Natural killer cell (primary cell): Measurements from ENCODE around the gene CA10. TPM values are rescaled to one million over a fixed set of nuclear protein-coding genes. Genes with fewer than 3 reads are reported as not detected.

Experiments used
- ATAC-seq, 3 donors: fragments of 150-1000 bp in 2 of 3; fragments of 200-7000 bp in 1 of 3; cut with Tn5 transposase; 1 replicate in 1 of 3; 2 replicates in 2 of 3; pipeline ENCODE4 v1.10.0; 2021; ENCODE audit warnings: mild to moderate bottlenecking in 2 of 3, moderate library complexity in 2 of 3
- DNase-seq, 2 donors: peaks; one replicate each; pipeline versions ENCODE4 v3.0.0 to v3.0.0-alpha.2; 2013 to 2021; ENCODE audit warnings: mixed read lengths in 1 of 2
- H3K27ac ChIP-seq: one replicate; pipeline ENCODE4 v1.5.1; 2013; ENCODE audit warnings: mild to moderate bottlenecking, low read length
- H3K27me3 ChIP-seq: one replicate; pipeline ENCODE4 v1.6.1; 2013; ENCODE audit warnings: low read length; ENCODE audit not compliant: control insufficient read depth, insufficient read depth
- H3K36me3 ChIP-seq: one replicate; pipeline ENCODE4 v1.6.1; 2013; ENCODE audit warnings: low read length; ENCODE audit not compliant: control insufficient read depth, insufficient read depth
- H3K4me1 ChIP-seq: one replicate; pipeline ENCODE4 v1.6.1; 2013; ENCODE audit warnings: low read length; ENCODE audit not compliant: control insufficient read depth, insufficient read depth
- H3K4me3 ChIP-seq: one replicate; pipeline ENCODE4 v1.5.1; 2013; ENCODE audit warnings: low read length
- H3K9me3 ChIP-seq: one replicate; pipeline ENCODE4 v1.6.1; 2013; ENCODE audit warnings: low read length; ENCODE audit not compliant: control insufficient read depth, insufficient read depth
- H3K27ac Mint-ChIP-seq, 2 donors: one replicate each; pipeline ENCODE4 v1.8.0; 2022; ENCODE audit warnings: mild to moderate bottlenecking in 2 of 2, mixed read lengths in 2 of 2, moderate library complexity in 1 of 2
- H3K27me3 Mint-ChIP-seq, 2 donors: one replicate each; pipeline ENCODE4 v1.8.0; 2022; ENCODE audit warnings: low read depth in 2 of 2, mixed read lengths in 2 of 2
- H3K36me3 Mint-ChIP-seq: one replicate; pipeline ENCODE4 v1.8.0; 2022; ENCODE audit warnings: mixed read lengths
- H3K4me1 Mint-ChIP-seq, 2 donors: one replicate each; pipeline ENCODE4 v1.8.0; 2022; ENCODE audit warnings: mixed read lengths in 2 of 2
- H3K4me3 Mint-ChIP-seq: one replicate; pipeline ENCODE4 v1.8.0; 2022; ENCODE audit warnings: mild to moderate bottlenecking, moderate library complexity, mixed read lengths
- H3K9me3 Mint-ChIP-seq, 2 donors: one replicate each; pipeline ENCODE4 v1.8.0; 2022; ENCODE audit warnings: mixed read lengths in 2 of 2
- CTCF ChIP-seq: fragments of 200-600 bp; IDR thresholded peaks from one replicate; pipeline ENCODE4 v1.8.0; 2022; ENCODE audit warnings: antibody characterized with exemption
- WGBS: methylation state at CpG from one replicate; pipeline ENCODE4 v1.1.7; 2013; ENCODE audit warnings: missing lambda C conversion rate; ENCODE audit not compliant: insufficient coverage; 5-methylcytosine and 5-hydroxymethylcytosine counted together
- intact Hi-C: fragments of 100-400 bp; cut with micrococcal nuclease; formaldehyde crosslinking; loops from one replicate; pipeline ENCODE4 v1.14.2; 2022
- total RNA-seq, 4 donors: library from RNA; stranded (reverse); fragments of 120-200 nt in 1 of 4; gene quantifications; one replicate each; pipeline versions ENCODE4 v1.2.3 to v1.2.4, GENCODE V29; 2013 to 2022

Gene CA10
- total RNA-seq, 3 donors from 2014 or later (not counting 1 experiment from before 2014, with no cell fraction given) = not detected

- WGBS = 91% methylated on average over 7 of the region's 7 CpGs
Observed at GRCh38 chr17:51961689-51962088, 196.8 kb downstream of the CA10 start.

DNA sequence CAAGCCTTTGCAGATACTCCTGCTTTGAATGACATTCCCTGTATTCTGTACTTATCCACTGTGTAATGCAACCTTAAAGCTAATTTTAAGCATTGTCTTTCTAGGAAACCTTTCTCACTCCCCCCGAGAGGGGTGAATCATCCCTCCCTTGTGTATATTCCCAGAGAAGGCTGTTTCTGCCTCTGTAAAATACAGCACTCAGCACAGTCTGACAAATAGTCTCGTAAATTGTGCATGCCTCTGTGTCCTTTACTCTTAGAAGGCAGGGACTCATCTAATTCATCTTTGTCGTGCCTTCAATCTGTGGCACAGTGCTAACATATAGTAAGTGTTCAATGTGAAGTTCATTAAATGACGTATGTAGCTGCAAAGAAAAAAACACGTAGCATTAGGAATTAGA, 200.7 kb downstream of the CA10 start:
- ATAC-seq (no peak), DNase-seq (no peak)
- no peak overlapping the region for H3K4me3 ChIP-seq
- no peak overlapping the region for H3K27ac ChIP-seq
- no peak overlapping the region for H3K27ac Mint-ChIP-seq
- H3K9me3 ChIP-seq = peaks cover 9% of the 10 kb centered on the region
- no peaks in the 10 kb centered on the region for H3K36me3 ChIP-seq
- no peaks in the 10 kb centered on the region for H3K27me3 ChIP-seq
- no peak for TF ChIP-seq CTCF
- 83% methylated on average over 5 of the region's 5 CpGs for WGBS
- no peaks in the 10 kb centered on the region for H3K27me3 Mint-ChIP-seq
- H3K4me1 ChIP-seq = no peaks in the 10 kb centered on the region
- H3K4me3 Mint-ChIP-seq = no peak overlapping the region
- H3K4me1 Mint-ChIP-seq = no peaks in the 10 kb centered on the region
- no peaks in the 10 kb centered on the region for H3K36me3 Mint-ChIP-seq
- intact Hi-C loops = no loop called here
- peaks cover 2 to 8% of the 10 kb centered on the region in 2 donors for H3K9me3 Mint-ChIP-seq

More at GRCh38 chr17:51961689-51962088, 196.8 kb downstream of the CA10 start:
- Mint-ChIP-seq H3K27me3 (no peaks in the 10 kb centered on the region), H3K9me3 (peaks cover 7 to 16% of the 10 kb centered on the region in 2 donors), H3K4me3 (no peak overlapping the region), H3K36me3 (peaks cover 5% of the 10 kb centered on the region), H3K27ac (no peak overlapping the region), H3K4me1 (no peaks in the 10 kb centered on the region)
- H3K36me3 ChIP-seq = no peaks in the 10 kb centered on the region
- no peak overlapping the region for H3K4me3 ChIP-seq
- H3K9me3 ChIP-seq = peaks cover 9% of the 10 kb centered on the region
- no peak for ATAC-seq
- intact Hi-C loops = no loop called here
- no peak overlapping the region for H3K27ac ChIP-seq
- DNase-seq = no peak
- H3K4me1 ChIP-seq = no peaks in the 10 kb centered on the region
- TF ChIP-seq CTCF = no peak
- no peaks in the 10 kb centered on the region for H3K27me3 ChIP-seq

GRCh38 chr17:51955245-51955644, 203.3 kb downstream of the CA10 start:
- Histone ChIP-seq H3K27me3 (no peaks in the 10 kb centered on the region), H3K36me3 (no peaks in the 10 kb centered on the region), H3K4me1 (no peaks in the 10 kb centered on the region), H3K9me3 (no peaks in the 10 kb centered on the region), H3K27ac (no peak overlapping the region), H3K4me3 (no peak overlapping the region)
- no peak overlapping the region for H3K4me3 Mint-ChIP-seq
- H3K27ac Mint-ChIP-seq = no peak overlapping the region
- peaks cover 2 to 3% of the 10 kb centered on the region in 2 donors for H3K9me3 Mint-ChIP-seq
- WGBS = 73% methylated on average over 2 of the region's 2 CpGs
- DNase-seq (no peak), ATAC-seq (no peak)
- no peak for TF ChIP-seq CTCF
- intact Hi-C loops = no loop called here
- no peaks in the 10 kb centered on the region for H3K36me3 Mint-ChIP-seq
- H3K4me1 Mint-ChIP-seq = no peaks in the 10 kb centered on the region
- no peaks in the 10 kb centered on the region for H3K27me3 Mint-ChIP-seq

DNA sequence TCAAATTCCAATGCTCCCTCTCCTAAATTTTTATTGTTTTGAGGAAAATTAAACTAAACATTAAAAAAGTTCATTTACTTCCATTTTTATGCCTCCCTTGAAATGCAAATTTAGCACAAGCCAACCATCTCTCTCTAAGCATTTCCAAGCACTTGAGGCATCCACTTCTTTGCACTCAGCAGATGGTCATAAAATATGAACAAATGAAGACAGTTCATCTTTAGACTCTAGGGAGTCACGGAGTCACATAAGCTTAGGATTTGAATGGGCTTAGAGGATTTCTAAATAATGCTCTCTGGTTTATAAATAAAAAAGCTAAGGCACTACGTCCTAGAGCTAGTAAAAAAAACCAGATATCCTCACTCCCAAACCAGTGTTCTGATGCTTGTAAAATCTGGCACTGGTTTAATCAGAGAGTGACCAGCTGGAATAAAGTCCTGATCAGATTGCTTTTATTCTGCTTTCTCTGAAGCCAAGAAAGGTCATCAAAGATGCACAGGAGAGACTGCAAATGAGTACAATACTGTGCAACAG, 204.2 kb downstream of the CA10 start:
- no peak for ATAC-seq
- 20% methylated on average over 2 of the region's 2 CpGs for WGBS
- Histone ChIP-seq H3K4me1 (no peaks in the 10 kb centered on the region), H3K27me3 (no peaks in the 10 kb centered on the region), H3K27ac (no peak overlapping the region), H3K36me3 (no peaks in the 10 kb centered on the region), H3K9me3 (no peaks in the 10 kb centered on the region), H3K4me3 (no peak overlapping the region)
- DNase-seq = no peak
- H3K27ac Mint-ChIP-seq = no peak overlapping the region
- no peaks in the 10 kb centered on the region for H3K36me3 Mint-ChIP-seq
- H3K9me3 Mint-ChIP-seq = peaks cover 3 to 5% of the 10 kb centered on the region in 2 donors
- H3K27me3 Mint-ChIP-seq = no peaks in the 10 kb centered on the region
- no peak for TF ChIP-seq CTCF
- no peaks in the 10 kb centered on the region for H3K4me1 Mint-ChIP-seq
- intact Hi-C loops = no loop called here
- H3K4me3 Mint-ChIP-seq = no peak overlapping the region
